ENCODE data around the gene ERC2.

ERC2 gene

DNA sequence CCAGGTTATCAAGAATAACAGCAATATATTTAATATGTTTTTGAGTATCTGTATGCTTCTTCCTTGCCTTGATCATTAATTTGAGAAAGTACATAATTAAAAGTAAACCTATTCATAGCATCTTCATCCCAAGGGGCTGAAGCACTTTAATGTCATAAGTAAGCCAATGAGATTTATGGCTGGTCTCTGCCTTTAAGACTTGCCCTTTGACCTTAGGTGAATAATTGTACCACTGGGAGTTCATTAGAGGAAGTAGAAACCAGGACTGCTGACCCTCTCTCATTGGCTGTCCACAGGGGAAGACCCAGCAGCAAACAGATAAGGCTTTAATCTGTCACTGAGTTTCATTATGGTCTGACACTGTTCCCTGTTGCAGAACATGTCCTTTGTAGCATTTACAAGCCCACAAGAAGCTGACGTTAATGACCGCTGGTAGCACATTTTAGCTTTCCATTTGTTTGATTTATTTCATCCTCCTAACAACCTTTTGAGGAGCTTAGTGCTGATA lies 16.3 kb upstream of the ERC2 start:
- Histone ChIP-seq H3F3A (ENCODE audit: low read depth) (no peaks in the 10 kb centered on the region), H3K9ac (ENCODE audit: low read depth, low read length, poor library complexity, severe bottlenecking) (no peak overlapping the region), H3K9me3 (ENCODE audit: insufficient read depth, low read depth, low read length) (no peaks in the 10 kb centered on the region), H3K79me2 (ENCODE audit: insufficient read depth, low read length) (no peaks in the 10 kb centered on the region), H3K9me2 (replicated peaks; ENCODE audit: low read depth, low read length) (no peaks in the 10 kb centered on the region; the same call in 1 of the 2 replicates), H3K27me3 (ENCODE audit: insufficient read depth, low read length, poor library complexity, severe bottlenecking) (no peaks in the 10 kb centered on the region), H2AFZ (ENCODE audit: low read length) (no peak overlapping the region), H3K4me2 (ENCODE audit: low read depth, low read length, poor library complexity, severe bottlenecking) (no peak overlapping the region), H4K20me1 (ENCODE audit: insufficient read depth, low read length, poor library complexity, severe bottlenecking) (no peaks in the 10 kb centered on the region), H3K4me1 (ENCODE audit: insufficient read depth, low read length, poor library complexity, severe bottlenecking) (no peaks in the 10 kb centered on the region), H3K36me3 (ENCODE audit: insufficient read depth, low read length) (no peaks in the 10 kb centered on the region), H3K4me3 (ENCODE audit: low read length, poor library complexity, severe bottlenecking) (no peak overlapping the region)
- TF ChIP-seq EZH2phosphoT487 (IDR thresholded peaks at IDR 0.05; ENCODE audit: borderline replicate concordance), result no peak
- TF ChIP-seq, protein P1, sequence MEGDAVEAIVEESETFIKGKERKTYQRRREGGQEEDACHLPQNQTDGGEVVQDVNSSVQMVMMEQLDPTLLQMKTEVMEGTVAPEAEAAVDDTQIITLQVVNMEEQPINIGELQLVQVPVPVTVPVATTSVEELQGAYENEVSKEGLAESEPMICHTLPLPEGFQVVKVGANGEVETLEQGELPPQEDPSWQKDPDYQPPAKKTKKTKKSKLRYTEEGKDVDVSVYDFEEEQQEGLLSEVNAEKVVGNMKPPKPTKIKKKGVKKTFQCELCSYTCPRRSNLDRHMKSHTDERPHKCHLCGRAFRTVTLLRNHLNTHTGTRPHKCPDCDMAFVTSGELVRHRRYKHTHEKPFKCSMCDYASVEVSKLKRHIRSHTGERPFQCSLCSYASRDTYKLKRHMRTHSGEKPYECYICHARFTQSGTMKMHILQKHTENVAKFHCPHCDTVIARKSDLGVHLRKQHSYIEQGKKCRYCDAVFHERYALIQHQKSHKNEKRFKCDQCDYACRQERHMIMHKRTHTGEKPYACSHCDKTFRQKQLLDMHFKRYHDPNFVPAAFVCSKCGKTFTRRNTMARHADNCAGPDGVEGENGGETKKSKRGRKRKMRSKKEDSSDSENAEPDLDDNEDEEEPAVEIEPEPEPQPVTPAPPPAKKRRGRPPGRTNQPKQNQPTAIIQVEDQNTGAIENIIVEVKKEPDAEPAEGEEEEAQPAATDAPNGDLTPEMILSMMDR (conservative IDR thresholded peaks at IDR 0.05; ENCODE audit: low read length), result no peak

DNA sequence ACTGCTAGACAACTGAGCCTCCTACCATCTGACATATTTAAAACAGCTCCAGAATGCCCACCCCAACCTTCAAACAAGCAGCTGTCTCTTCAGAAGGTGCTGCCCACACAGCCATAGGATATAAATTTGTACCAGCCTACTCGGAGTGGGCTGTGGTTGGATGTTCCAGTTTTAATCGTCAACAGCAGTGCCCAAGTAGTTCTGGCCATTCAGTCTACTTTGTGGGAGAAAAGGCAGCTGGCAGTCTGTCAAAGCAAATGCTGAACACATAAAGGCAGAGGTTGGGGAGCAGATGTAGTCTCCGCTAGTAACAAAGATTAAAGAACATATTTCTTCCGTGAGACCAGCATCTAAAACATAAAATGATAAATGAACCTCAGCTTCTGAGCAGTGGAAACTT lies 15.9 kb upstream of the ERC2 start:
- Histone ChIP-seq H3K9ac (ENCODE audit: low read depth, low read length, poor library complexity, severe bottlenecking) (no peak overlapping the region), H4K20me1 (ENCODE audit: insufficient read depth, low read length, poor library complexity, severe bottlenecking) (no peaks in the 10 kb centered on the region), H3F3A (ENCODE audit: low read depth) (no peaks in the 10 kb centered on the region), H2AFZ (ENCODE audit: low read length) (no peak overlapping the region), H3K36me3 (ENCODE audit: insufficient read depth, low read length) (no peaks in the 10 kb centered on the region), H3K9me3 (ENCODE audit: insufficient read depth, low read depth, low read length) (no peaks in the 10 kb centered on the region), H3K9me2 (replicated peaks; ENCODE audit: low read depth, low read length) (no peaks in the 10 kb centered on the region; the same call in 1 of the 2 replicates), H3K27me3 (ENCODE audit: insufficient read depth, low read length, poor library complexity, severe bottlenecking) (no peaks in the 10 kb centered on the region), H3K79me2 (ENCODE audit: insufficient read depth, low read length) (no peaks in the 10 kb centered on the region), H3K4me1 (ENCODE audit: insufficient read depth, low read length, poor library complexity, severe bottlenecking) (no peaks in the 10 kb centered on the region), H3K4me3 (ENCODE audit: low read length, poor library complexity, severe bottlenecking) (no peak overlapping the region), H3K4me2 (ENCODE audit: low read depth, low read length, poor library complexity, severe bottlenecking) (no peak overlapping the region)
- TF ChIP-seq, protein P1 (conservative IDR thresholded peaks at IDR 0.05; ENCODE audit: low read length), result no peak
- TF ChIP-seq EZH2phosphoT487 (IDR thresholded peaks at IDR 0.05; ENCODE audit: borderline replicate concordance), result no peak

DNA sequence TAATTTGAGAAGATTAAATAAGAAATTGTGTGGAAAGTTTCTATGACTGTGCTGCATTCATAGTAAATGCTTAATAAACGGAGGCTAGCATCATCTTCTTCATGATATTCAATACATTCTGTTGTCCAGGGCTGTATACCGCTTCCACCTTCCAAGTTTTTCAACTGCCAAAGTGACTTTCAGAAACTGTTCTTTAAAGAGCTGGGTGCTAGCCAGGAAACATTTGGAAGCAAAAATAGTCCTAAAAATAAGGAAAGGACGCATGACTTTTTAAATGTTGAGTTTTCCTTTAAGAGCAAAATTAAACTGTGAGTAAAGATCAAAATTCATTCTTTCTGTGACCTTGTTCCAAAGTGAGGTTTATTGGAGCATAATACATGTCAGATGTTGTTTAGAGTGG lies 9.4 kb upstream of the ERC2 start:
- no peaks in the 10 kb centered on the region for H3K27me3 ChIP-seq (ENCODE audit: insufficient read depth, low read length, poor library complexity, severe bottlenecking)
- TF ChIP-seq EZH2phosphoT487 (IDR thresholded peaks at IDR 0.05; ENCODE audit: borderline replicate concordance), result no peak
- TF ChIP-seq, protein P1 (conservative IDR thresholded peaks at IDR 0.05; ENCODE audit: low read length), result no peak
- H3K4me3 ChIP-seq (ENCODE audit: low read length, poor library complexity, severe bottlenecking), result no peak overlapping the region
- no peaks in the 10 kb centered on the region for H3K9me3 ChIP-seq (ENCODE audit: insufficient read depth, low read depth, low read length)
- H4K20me1 ChIP-seq (ENCODE audit: insufficient read depth, low read length, poor library complexity, severe bottlenecking), result no peaks in the 10 kb centered on the region
- no peaks in the 10 kb centered on the region for H3K9me2 ChIP-seq (replicated peaks; ENCODE audit: low read depth, low read length)
- no peak overlapping the region for H2AFZ ChIP-seq (ENCODE audit: low read length)
- no peak overlapping the region for H3K4me2 ChIP-seq (ENCODE audit: low read depth, low read length, poor library complexity, severe bottlenecking)
- H3K36me3 ChIP-seq (ENCODE audit: insufficient read depth, low read length), result no peaks in the 10 kb centered on the region
- H3K9ac ChIP-seq (ENCODE audit: low read depth, low read length, poor library complexity, severe bottlenecking), result no peak overlapping the region
- H3F3A ChIP-seq (ENCODE audit: low read depth), result no peaks in the 10 kb centered on the region
- no peaks in the 10 kb centered on the region for H3K79me2 ChIP-seq (ENCODE audit: insufficient read depth, low read length)
- no peaks in the 10 kb centered on the region for H3K4me1 ChIP-seq (ENCODE audit: insufficient read depth, low read length, poor library complexity, severe bottlenecking)
